Measurements from ENCODE around the gene ZNF646.

The ZNF646 gene

DNA sequence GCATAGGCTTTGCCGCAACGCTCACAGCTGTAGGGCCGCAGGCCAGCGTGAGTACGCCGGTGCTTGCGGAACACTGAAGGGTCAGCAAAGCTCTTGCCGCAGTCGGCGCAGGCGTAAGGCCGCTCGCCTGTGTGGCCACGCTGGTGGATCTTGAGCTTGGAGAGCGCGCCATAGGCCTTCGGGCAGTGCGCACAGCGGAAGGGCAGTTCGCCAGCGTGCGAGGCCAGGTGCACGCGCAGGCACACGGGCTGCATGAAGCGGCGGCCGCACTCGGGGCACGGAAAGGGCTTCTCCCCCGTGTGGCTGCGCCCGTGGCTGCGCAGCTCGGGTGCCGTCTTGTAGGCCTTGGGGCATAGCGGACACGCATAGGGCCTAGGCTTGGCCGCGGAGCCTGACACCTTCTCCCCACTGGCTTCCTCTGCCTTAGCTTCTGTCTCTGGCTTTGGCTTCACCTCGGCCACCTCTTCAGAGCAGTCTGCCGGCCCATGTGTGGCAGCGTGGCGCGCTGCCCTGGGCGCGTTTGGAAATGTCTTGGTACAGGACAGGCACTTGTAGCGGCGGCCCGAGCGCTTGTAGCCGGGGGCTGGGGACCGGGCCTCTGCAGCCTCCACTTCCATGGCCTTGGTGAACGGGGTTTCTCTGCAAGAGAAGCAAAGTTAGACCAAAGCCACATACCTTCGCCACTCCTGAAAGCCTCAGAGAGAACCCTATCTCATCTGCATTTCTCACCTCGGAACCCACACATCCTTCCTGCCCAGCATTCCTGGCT is 10.2 kb upstream of the ZNF646 start:
- peak; percentile 43 for DNase-seq

DNA sequence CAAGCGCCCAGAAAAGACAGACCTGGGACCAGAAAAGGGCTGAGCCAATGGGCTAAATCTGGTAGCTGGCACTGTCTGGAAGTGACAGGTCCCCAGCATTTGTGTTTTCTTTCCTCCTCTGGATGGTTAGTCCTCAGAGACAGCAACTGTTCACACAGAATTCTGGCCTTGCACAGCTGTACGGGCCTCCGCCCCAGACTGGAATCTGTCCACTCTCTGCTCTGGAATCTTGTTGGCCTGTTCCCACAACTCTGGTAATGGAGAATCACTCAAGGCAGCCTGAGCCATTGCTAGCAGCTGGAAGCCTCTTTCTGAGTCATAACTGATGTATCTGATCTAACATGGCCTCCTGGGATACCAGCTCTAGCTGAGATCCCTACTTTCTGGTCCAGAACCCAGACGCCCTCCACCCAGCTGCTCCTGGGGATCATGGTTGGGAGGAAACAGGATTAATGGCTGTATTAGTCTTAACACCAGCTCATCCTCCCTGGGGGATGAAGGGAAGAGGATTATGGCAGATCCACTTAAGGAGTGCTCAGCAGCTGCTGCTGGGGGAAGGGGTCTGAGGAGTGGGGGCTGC is 9.2 kb upstream of the ZNF646 start:
- DNase-seq, result no peak

DNA sequence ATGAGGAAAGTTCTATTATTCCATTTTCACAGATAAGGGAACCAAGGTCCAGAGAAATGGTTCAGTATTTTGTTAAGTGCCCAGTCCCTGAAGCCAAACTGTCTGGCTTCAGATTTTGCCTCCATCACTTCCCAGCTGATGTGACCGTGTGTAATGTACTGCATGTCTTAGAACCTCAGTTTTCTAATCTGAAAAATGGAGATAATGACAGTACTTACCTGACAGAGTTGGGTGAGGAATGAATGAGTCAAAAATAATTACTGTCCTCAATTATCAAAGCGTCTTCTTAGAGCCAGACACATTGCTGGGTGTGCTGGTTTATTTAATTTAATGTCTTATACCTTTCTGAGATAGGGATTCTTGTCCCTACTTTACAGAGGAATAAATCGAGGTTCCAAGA is 6.9 kb upstream of the ZNF646 start:
- no peak for DNase-seq

DNA sequence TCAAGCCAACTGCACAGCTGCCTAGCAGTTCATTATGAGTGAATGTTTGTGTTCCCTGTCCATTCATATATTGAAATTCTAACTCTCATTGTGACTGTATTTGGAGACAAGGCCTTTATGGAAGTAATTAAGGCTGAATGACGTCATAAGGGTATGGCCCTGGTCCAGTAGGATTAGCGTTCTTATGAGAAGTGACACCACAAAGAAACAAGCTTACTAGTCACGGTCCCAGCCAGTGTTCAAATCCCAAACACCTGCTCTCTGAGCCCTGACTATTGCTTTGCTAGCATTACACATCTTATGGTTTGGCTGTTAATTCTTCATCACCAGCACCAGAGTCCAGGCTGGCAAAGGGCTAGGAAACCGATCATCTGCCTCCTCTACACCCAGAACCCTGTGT is 2.4 kb upstream of the ZNF646 start:
- DNase-seq, result no peak

DNA sequence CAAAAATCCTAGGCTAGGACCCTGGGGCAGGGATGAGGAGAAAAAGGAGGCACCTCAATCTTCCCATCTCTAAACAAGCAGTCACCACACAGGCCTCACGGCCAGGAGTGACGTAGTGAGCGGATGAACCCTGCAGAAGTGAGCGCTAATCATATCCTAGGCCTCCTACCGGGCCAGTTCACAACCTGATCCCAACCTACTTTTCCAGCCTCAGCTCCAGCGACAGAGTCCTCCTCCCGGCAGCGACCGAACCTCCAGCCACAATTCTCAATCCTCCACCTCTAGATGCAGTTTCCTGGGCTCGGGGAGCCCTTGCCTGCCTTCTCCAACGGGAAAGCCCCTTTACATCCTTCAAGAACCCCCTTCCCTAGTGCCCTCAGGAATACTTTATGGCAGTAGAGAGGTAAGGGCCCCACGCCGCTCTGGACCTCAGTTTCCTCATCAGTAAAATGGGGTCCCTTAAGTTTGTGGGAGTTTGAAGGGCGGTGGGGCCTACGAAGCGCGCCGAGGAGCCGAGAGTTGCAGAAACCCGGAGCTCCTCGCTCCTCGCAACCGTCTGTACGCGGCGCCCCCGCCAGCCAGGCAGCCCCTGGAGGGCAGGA is 1.6 kb upstream of the ZNF646 start:
- DNase-seq, result peak; percentile 42

DNA sequence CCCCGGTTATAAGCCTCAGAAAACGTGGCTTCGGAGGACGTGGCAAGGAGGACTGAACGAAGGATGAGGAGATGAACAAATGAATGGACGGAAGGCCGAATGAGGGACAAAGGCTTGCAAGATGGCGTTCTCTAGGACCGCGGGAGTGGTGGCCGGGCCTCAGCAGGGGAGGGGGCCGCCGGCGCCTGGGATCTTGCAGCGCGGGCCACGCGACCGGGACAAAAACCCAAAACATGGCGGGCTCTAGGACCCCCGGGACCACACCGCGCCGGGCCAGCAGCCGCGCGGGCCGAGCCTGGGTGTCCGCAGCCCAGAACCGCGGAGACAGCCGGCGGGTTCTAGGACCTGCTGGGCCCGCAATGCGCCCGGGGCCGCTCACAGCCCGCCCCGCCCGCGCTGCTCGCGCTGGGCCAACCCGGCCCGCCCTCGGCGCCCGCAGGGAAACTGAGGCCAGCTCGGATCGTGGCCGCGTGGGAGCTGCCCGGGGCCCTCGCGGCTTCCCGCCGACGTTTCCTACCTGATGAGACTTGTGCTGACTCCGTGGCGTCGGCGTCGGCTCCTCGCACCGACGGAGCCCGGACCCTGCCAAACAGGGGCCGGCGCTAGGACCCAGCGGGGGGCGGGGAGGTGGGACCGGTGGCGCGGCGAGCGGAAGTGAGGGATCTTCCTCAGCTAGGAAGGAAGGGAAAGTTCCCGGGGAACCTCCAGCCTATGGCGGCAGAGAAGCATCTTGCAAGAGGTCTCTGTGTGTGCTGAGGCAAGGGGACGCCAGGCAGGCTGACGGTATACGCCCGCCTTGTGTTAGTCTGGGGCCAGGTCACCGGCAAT is 866 bp upstream of the ZNF646 start:
- peak; percentile 87 for DNase-seq

DNA sequence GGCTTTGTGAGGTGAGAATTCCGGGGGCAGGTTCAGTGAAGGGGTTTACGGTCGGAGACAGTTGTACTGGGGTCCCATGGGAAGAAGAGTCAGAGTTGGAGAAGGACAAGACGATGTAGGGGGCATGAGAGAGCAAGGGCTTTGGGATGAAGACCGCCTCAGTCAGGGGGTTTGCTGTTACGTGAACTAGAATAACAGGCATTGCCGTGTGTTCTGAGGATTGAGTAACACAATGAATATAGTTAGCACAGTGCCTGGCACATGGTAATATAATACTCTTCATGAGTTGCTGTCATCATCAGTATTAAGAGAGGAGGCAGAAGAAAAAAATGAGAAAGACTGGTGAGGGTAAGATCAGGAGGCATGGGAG is 577 bp downstream of the ZNF646 start:
- no peak for DNase-seq

DNA sequence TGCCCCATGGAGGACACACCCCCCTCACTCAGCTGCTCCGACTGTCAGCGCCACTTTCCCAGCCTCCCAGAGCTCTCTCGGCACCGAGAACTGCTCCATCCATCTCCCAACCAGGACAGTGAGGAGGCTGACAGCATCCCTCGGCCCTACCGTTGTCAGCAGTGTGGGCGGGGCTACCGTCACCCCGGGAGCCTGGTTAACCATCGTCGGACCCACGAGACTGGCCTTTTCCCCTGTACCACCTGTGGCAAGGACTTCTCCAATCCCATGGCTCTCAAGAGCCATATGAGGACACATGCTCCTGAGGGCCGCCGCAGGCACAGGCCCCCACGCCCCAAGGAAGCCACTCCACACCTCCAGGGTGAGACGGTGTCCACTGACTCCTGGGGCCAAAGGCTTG is 2.1 kb downstream of the ZNF646 start:
- no peak for DNase-seq

DNA sequence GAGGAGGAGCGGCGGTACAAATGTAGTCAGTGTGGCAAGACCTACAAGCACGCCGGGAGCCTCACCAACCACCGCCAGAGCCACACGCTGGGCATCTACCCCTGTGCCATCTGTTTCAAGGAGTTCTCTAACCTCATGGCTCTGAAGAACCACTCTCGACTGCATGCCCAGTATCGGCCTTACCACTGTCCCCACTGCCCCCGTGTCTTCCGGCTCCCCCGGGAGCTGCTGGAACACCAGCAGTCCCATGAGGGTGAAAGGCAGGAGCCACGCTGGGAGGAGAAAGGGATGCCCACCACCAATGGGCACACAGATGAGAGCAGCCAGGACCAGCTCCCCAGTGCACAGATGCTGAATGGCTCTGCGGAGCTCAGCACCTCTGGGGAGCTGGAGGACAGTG is 2.8 kb downstream of the ZNF646 start:
- DNase-seq, result no peak

DNA sequence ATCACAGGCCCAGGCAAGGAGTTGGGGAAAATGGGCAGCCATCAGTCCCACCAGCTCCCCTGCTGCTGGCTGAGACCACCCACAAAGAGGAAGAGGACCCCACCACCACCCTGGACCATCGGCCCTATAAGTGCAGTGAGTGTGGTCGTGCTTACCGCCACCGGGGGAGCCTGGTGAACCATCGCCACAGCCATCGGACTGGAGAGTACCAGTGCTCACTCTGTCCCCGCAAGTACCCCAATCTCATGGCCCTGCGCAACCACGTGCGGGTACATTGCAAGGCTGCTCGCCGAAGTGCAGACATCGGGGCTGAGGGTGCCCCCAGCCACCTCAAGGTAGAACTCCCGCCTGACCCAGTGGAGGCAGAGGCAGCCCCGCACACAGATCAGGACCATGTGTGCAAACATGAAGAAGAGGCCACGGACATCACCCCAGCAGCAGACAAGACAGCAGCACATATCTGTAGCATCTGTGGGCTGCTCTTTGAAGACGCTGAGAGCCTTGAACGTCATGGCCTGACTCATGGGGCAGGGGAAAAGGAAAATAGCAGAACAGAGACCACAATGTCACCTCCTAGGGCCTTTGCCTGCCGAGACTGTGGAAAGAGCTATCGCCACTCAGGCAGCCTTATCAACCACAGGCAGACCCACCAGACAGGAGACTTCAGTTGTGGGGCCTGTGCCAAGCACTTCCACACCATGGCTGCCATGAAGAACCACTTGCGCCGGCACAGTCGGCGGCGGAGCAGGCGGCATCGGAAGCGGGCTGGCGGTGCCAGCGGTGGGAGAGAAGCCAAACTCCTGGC is 3.6 kb downstream of the ZNF646 start:
- DNase-seq, result no peak

DNA sequence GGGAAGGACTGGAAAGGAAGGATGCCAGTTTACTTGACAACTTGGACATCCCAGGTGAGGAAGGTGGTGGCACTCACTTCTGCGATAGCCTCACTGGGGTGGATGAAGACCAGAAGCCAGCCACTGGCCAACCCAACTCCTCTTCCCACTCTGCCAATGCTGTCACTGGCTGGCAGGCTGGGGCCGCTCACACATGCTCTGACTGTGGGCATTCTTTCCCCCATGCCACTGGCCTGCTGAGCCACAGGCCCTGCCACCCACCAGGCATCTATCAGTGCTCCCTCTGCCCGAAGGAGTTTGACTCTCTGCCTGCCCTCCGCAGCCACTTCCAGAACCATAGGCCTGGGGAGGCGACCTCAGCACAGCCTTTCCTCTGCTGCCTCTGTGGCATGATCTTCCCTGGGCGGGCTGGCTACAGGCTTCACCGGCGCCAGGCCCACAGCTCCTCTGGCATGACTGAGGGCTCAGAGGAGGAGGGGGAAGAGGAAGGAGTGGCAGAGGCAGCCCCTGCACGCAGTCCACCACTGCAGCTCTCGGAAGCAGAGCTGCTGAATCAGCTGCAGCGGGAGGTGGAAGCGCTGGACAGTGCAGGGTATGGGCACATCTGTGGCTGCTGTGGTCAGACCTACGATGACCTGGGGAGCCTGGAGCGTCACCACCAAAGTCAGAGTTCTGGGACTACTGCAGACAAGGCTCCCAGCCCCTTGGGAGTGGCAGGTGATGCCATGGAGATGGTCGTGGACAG is 4.5 kb downstream of the ZNF646 start:
- no peak for DNase-seq

DNA sequence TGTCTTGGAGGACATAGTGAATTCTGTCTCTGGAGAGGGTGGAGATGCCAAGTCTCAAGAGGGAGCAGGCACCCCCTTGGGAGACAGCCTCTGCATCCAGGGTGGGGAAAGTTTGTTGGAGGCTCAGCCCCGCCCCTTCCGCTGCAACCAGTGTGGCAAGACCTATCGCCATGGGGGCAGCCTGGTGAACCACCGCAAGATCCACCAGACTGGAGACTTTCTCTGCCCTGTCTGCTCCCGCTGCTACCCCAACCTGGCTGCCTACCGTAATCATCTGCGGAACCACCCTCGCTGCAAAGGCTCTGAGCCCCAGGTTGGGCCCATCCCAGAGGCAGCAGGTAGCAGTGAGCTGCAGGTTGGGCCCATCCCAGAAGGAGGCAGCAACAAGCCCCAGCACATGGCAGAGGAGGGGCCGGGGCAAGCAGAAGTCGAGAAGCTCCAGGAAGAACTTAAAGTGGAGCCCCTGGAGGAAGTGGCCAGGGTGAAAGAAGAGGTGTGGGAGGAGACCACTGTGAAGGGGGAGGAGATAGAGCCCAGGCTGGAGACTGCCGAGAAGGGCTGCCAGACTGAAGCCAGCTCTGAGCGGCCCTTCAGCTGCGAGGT is 5.2 kb downstream of the ZNF646 start:
- no peak for DNase-seq

DNA sequence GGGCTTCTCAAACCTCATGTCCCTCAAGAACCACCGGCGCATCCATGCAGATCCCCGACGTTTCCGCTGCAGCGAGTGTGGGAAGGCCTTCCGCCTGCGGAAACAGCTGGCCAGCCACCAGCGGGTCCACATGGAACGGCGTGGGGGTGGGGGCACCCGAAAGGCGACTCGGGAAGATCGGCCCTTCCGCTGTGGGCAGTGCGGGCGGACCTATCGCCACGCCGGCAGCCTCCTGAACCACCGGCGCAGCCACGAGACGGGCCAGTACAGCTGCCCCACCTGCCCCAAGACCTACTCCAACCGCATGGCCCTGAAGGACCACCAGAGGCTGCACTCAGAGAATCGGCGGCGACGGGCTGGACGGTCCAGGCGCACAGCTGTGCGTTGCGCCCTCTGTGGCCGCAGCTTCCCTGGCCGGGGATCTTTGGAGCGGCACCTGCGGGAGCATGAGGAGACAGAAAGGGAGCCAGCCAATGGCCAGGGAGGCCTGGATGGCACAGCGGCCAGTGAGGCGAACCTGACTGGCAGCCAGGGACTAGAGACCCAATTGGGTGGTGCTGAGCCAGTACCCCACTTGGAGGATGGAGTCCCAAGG is 5.9 kb downstream of the ZNF646 start:
- no peak for DNase-seq

DNA sequence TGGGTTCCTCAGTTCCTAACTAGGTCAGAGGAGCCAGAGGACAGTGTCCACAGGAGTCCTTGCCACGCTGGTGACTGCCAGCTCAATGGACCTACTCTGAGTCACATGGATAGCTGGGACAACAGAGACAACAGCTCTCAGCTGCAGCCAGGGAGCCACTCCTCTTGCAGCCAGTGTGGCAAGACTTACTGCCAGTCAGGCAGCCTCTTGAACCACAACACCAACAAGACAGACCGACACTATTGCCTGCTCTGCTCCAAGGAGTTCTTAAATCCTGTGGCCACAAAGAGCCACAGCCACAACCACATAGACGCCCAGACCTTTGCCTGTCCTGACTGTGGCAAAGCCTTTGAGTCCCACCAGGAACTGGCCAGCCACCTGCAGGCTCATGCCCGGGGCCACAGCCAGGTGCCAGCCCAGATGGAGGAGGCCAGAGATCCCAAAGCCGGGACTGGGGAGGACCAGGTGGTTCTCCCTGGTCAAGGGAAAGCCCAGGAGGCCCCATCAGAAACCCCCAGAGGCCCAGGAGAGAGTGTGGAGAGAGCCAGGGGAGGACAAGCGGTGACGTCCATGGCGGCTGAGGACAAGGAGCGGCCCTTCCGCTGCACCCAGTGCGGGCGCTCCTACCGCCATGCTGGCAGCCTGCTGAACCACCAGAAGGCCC is 6.7 kb downstream of the ZNF646 start:
- DNase-seq, result no peak

DNA sequence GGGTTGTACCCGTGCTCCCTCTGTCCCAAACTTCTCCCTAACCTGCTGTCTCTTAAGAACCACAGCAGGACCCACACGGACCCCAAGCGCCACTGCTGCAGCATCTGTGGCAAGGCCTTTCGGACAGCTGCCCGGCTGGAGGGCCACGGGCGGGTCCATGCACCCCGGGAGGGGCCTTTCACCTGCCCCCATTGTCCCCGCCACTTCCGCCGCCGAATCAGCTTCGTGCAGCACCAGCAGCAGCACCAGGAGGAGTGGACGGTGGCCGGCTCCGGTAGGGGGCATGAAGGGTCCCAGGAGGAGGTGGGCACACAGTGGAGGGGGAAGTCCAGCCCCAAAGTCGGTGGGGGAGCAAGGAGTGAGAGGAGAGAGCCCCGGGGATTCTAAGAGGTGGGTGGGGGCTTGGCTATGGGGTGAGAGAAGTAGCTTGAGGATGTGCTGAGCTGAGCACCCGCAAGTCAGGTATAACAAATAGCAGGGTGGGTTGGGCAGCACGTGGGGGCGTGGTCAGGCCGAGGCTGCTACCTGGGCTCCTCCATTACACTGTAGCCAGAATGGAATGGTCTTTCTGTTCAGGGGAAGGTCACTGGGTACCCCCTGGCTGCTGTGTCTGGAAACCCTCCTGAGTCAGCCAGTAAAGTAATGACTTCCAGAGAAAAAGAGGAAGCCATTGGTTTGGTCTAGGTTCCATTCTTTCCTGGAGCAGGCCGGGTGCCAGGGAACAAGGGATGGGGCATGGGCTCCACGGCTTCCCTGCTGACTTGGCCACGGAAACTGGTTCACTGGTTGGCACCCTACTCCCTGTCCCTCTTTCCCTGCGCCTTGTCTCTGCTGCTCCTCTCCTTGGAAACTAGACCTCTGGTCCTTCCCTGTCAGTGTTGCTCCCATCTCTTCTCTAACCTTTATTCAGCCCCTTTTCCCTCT is 7.5 kb downstream of the ZNF646 start:
- DNase-seq, result no peak

DNA sequence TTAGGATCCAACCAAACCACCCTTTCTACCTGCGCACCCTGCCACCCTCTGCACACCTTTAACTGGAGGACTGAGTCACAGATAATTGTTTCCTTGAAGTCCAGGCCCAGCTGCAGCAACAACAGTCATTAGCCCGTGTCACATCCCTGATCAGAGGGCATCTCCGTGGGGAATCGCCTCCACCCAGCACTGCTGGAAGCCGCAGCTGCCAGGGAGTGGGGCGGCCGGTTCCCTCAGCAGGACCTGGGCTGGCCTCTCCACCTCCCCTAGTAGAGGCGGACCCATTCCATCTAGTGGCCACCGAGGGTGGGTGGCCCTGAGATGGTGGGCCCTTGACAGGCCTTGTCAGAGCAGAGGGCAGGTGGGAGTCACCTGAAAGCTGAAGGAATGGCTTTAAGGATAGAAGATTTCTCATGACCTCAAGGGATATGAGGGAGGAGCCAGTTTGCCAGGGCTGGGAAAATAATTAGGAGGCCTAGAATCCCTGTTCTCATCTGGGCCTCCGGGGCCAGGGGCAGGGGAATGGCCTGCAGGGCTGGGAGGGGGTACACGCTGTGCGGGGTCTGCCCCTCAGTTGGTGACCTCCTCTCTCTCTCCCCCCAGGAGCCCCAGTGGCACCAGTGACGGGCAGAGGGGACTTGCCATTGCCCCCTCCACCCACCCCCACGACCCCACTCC is 8.3 kb downstream of the ZNF646 start:
- no peak for DNase-seq

DNA sequence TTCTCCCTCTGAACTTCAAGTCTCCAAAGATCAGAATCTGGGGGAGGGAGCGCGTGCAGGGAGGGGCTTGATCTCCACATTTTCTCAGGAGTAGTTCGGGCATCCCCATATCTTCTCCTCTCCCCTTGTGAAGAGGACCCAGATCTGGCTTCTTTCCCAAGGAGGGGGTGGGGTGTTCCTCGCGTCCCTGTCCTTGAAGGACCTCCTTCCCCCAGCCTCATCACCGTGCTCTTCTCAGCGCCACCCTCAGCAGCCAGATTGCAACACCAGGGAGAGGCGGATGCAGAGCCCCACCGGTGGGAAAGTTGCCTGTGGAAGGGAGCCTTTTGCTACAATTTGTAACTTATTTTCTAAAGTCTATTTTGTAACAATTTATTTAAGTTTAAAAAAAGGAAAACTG is 8.9 kb downstream of the ZNF646 start:
- no peak for DNase-seq

DNA sequence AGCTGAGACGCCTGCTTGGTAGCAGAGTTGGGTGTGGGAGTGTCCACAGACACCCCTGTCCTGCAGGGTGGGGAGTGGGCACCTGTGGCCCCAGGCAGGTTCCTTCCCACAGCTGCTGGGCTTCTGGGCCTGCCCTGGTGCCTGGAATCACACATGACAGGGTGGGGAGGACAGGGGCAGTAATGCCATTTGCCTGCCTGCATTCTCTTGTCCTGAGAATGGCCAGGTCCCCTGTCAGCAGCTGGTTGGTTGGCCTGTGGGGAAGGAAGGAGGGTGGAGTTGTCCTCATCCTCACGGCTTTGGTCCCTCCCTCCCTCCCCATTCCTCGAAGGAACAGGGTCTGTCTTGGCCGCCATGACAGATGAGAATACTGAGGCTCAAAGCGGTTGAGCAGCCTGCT is 9.3 kb downstream of the ZNF646 start:
- DNase-seq, result no peak

DNA sequence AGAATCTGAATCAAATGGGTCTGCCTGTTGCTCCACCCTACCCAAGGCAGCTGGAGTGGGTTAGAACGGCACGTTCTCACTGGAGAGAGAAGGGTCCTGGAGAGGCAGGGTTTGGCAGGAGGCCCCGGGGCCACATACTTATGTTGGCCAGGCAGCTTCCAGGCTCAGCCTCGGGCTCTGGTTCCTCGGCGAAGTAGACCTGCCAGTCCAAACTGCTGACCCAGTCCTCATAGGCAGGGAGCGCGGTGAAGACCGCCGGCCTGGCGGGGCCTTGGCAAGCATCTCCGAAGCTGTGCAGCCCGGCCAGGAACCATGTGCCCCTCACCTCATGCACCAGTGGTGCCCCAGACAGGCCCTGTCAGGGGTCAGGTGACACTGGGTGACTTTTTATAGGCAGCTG is 9.8 kb downstream of the ZNF646 start:
- DNase-seq, result no peak
